HCT116 (cell line): Measurements from ENCODE around the gene TLK2. TPM values are rescaled to one million over a fixed set of nuclear protein-coding genes. Genes with fewer than 3 reads are reported as not detected.

Source experiments
- ATAC-seq: fragments of 200-7000 bp; cut with Tn5 transposase; 2 replicates; pipeline ENCODE4 v1.9.1; 2020; ENCODE audit warnings: mild to moderate bottlenecking, moderate library complexity
- BruUV-seq: library from RNA; stranded (reverse); fragments of 400-500 nt; replicated peaks from 2 replicates; lab custom pipeline; 2021; lab: Mats Ljungman, UMichigan
- CTCF ChIA-PET: fragments of 300-600 bp; sonication (Branson Sonifier 250); formaldehyde crosslinking; loops from one replicate; lab custom pipeline; 2021; ENCODE audit warnings: antibody characterized with exemption; lab: Charles Lee
- POLR2A ChIA-PET: fragments of 300-600, 350-600 bp; sonication (Branson Sonifier 250); formaldehyde crosslinking; loops from one replicate; lab custom pipeline; 2021; ENCODE audit warnings: antibody characterized with exemption; lab: Charles Lee
- RAD21 ChIA-PET, 2 experiments: fragments of 300-600 bp; sonication (Branson Sonifier 250); formaldehyde crosslinking; loops; one replicate each; lab custom pipeline; 2023; ENCODE audit warnings: low total read pairs in 2 of 2; ENCODE audit not compliant: uncharacterized antibody in 2 of 2, unreplicated experiment in 2 of 2, low non-redundant PET in 1 of 2; lab: Charles Lee
- DNase-seq: peaks from one replicate; pipeline ENCODE4 v3.0.0-alpha.2; 2010; ENCODE audit warnings: low read depth, low spot score
- H2AFZ ChIP-seq: fragments of 200-600 bp; shearing (Covaris generic), sonication (generic); 2 replicates; pipeline ENCODE4 v1.6.1; 2017; ENCODE audit warnings: low read depth, mixed run types, mixed read lengths, antibody characterized with exemption, low read length; ENCODE audit not compliant: poor library complexity, severe bottlenecking
- H3K27ac ChIP-seq: 2 replicates; pipeline ENCODE4 v1.5.1; 2012; ENCODE audit warnings: low read depth, low read length
- H3K27me3 ChIP-seq: fragments of 200-600 bp; sonication (generic); 2 replicates; pipeline ENCODE4 v1.6.1; 2016; ENCODE audit warnings: mixed run types, low read length, mixed read lengths; ENCODE audit not compliant: insufficient read depth
- H3K36me3 ChIP-seq, 2 experiments: fragments of 200-500 bp in 1 of 2; fragments of 200-600 bp in 1 of 2; sonication (Bioruptor generic) in 1 of 2; sonication (generic) in 1 of 2; 2 replicates each; pipeline versions ENCODE4 v1.5.1 to v1.6.1; 2014 to 2016; ENCODE audit warnings: low read length in 2 of 2, inconsistent platforms in 1 of 2, mixed read lengths in 1 of 2, mixed run types in 1 of 2; ENCODE audit not compliant: insufficient read depth in 2 of 2, control insufficient read depth in 1 of 2
- H3K4me1 ChIP-seq, 2 experiments: fragments of 200-600 bp in 1 of 2; sonication (generic) in 1 of 2; 2 replicates each; pipeline versions ENCODE4 v1.5.1 to v1.6.1; 2012 to 2017; ENCODE audit warnings: low read length in 2 of 2, inconsistent platforms in 1 of 2, mild to moderate bottlenecking in 1 of 2, mixed read lengths in 1 of 2, mixed run types in 1 of 2, moderate library complexity in 1 of 2; ENCODE audit not compliant: insufficient read depth in 2 of 2, control insufficient read depth in 1 of 2
- H3K4me2 ChIP-seq: fragments of 200-600 bp; sonication (generic); 2 replicates; pipeline ENCODE4 v1.6.1; 2017; ENCODE audit warnings: mixed run types, low read length, mixed read lengths
- H3K4me3 ChIP-seq, 2 experiments: fragments of 200-600 bp in 1 of 2; sonication (generic) in 1 of 2; replicated peaks in 1 of 2; 2 replicates each; pipeline ENCODE4 v1.5.1; 2011 to 2016; ENCODE audit warnings: low read length in 2 of 2, control low read depth in 1 of 2, low read depth in 1 of 2, mild to moderate bottlenecking in 1 of 2, mixed read lengths in 1 of 2, mixed run types in 1 of 2
- H3K79me2 ChIP-seq: fragments of 200-600 bp; sonication (generic); 2 replicates; pipeline ENCODE4 v1.6.1; 2017; ENCODE audit warnings: mild to moderate bottlenecking, mixed run types, low read length, moderate library complexity, mixed read lengths; ENCODE audit not compliant: insufficient read depth
- H3K9ac ChIP-seq: fragments of 200-600 bp; sonication (generic); 2 replicates; pipeline ENCODE4 v1.6.1; 2016; ENCODE audit warnings: low read length, mixed read lengths
- H3K9me2 ChIP-seq: fragments of 200-600 bp; sonication (generic), shearing (Covaris generic); 2 replicates; pipeline ENCODE4 v1.6.1; 2017; ENCODE audit warnings: mixed run types, mild to moderate bottlenecking, moderate library complexity; ENCODE audit not compliant: insufficient read depth
- H3K9me3 ChIP-seq, 2 experiments: fragments of 200-500 bp in 1 of 2; fragments of 200-600 bp in 1 of 2; sonication (Bioruptor generic) in 1 of 2; sonication (generic) in 1 of 2; 2 replicates each; pipeline ENCODE4 v1.6.1; 2014 to 2017; ENCODE audit warnings: low read length in 2 of 2, mixed read lengths in 2 of 2, inconsistent platforms in 1 of 2, low read depth in 1 of 2, mild to moderate bottlenecking in 1 of 2, mixed run types in 1 of 2, moderate library complexity in 1 of 2; ENCODE audit not compliant: control insufficient read depth in 1 of 2, insufficient read depth in 1 of 2
- H4K20me1 ChIP-seq: fragments of 200-600 bp; sonication (generic), shearing (Covaris generic); 2 replicates; pipeline ENCODE4 v1.6.1; 2017; ENCODE audit warnings: mixed run types, mild to moderate bottlenecking, moderate library complexity; ENCODE audit not compliant: insufficient read depth
- ATF3 ChIP-seq: IDR thresholded peaks from 2 replicates; pipeline ENCODE4 v1.6.1; 2012
- CBX3 ChIP-seq: IDR thresholded peaks from 2 replicates; pipeline ENCODE4 v1.6.1; 2012; ENCODE audit warnings: low read depth
- CEBPB ChIP-seq: IDR thresholded peaks from 2 replicates; pipeline ENCODE4 v1.6.1; 2012; ENCODE audit warnings: low read depth
- EGR1 ChIP-seq: IDR thresholded peaks from 2 replicates; pipeline ENCODE4 v1.6.1; 2012; ENCODE audit warnings: low read depth
- EZH2 ChIP-seq: fragments of 200-600 bp; sonication (generic); IDR thresholded peaks from 2 replicates; pipeline ENCODE4 v1.6.1; 2017; ENCODE audit warnings: antibody characterized with exemption, mixed run types
- EZH2phosphoT487 ChIP-seq: fragments of 200-600 bp; IDR thresholded peaks from 2 replicates; pipeline ENCODE4 v1.6.1; 2018; ENCODE audit warnings: antibody characterized with exemption, borderline replicate concordance
- FOSL1 ChIP-seq: IDR thresholded peaks from 2 replicates; pipeline ENCODE4 v1.6.1; 2012; ENCODE audit warnings: low read depth
- MAX ChIP-seq: IDR thresholded peaks from 2 replicates; pipeline ENCODE4 v1.6.1; 2012
- REST ChIP-seq: IDR thresholded peaks from 2 replicates; pipeline ENCODE4 v1.6.1; 2012; ENCODE audit warnings: low read depth
- SRF ChIP-seq: IDR thresholded peaks from 2 replicates; pipeline ENCODE4 v1.6.1; 2012; ENCODE audit warnings: low read depth
- ZNF274 ChIP-seq: fragments of 200-500 bp; sonication (Bioruptor generic); IDR thresholded peaks from 2 replicates; pipeline ENCODE4 v1.6.1; 2014; ENCODE audit warnings: mild to moderate bottlenecking, low read depth, low read length, inconsistent platforms
- intact Hi-C: fragments of 100-400 bp; cut with micrococcal nuclease; formaldehyde crosslinking; loops from 2 replicates; pipeline ENCODE4 v1.10.0; 2022
- total RNA-seq: library from RNA; stranded (reverse); gene quantifications from one replicate; pipeline ENCODE4 v1.2.1, GENCODE V29; 2021; ENCODE audit not compliant: unreplicated experiment
- TF ChIP-seq, protein P1 (sequence below), 3 experiments: fragments of 200-600 bp in 1 of 3; sonication (generic) in 1 of 3; IDR thresholded peaks in 2 of 3; conservative IDR thresholded peaks in 1 of 3; 2 replicates each; pipeline ENCODE4 v1.5.1; 2012 to 2017; ENCODE audit warnings: low read depth in 2 of 3, low read length in 2 of 3, antibody characterized with exemption in 1 of 3, borderline replicate concordance in 1 of 3, control low read depth in 1 of 3, mild to moderate bottlenecking in 1 of 3, mixed read lengths in 1 of 3, mixed run types in 1 of 3, moderate library complexity in 1 of 3; ENCODE audit not compliant: insufficient read depth in 1 of 3
- TF ChIP-seq, protein P2 (sequence below): IDR thresholded peaks from 2 replicates; pipeline ENCODE4 v1.6.1; 2011; ENCODE audit warnings: mild to moderate bottlenecking, low read length, moderate library complexity; ENCODE audit not compliant: insufficient replicate concordance; ENCODE audit errors: extremely low read depth

TLK2 gene
- total RNA-seq, 1 experiment from 2014 or later: 56.6 TPM

DNA sequence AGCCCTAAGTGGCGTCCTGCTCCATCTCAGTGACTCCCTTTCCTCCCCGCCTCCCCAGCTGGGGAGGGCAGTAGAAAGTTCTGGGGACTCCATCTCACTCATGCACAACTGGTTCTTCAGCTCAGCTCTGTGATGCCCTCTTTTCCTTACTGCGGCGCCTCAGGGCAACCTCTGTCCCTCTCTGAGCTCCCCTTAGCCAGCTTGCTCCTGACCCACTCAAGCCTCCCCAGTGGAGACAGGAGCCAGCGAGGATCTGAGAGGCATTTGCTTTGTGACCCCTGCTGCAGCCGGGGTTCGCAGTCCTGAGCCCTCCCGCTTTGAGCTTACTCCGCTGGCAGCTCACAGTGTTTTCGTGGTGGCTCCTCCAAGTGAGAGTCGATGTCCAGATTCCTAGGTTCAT, 142.6 kb downstream of the TLK2 start (continued):
- TF ChIP-seq, protein P1, sequence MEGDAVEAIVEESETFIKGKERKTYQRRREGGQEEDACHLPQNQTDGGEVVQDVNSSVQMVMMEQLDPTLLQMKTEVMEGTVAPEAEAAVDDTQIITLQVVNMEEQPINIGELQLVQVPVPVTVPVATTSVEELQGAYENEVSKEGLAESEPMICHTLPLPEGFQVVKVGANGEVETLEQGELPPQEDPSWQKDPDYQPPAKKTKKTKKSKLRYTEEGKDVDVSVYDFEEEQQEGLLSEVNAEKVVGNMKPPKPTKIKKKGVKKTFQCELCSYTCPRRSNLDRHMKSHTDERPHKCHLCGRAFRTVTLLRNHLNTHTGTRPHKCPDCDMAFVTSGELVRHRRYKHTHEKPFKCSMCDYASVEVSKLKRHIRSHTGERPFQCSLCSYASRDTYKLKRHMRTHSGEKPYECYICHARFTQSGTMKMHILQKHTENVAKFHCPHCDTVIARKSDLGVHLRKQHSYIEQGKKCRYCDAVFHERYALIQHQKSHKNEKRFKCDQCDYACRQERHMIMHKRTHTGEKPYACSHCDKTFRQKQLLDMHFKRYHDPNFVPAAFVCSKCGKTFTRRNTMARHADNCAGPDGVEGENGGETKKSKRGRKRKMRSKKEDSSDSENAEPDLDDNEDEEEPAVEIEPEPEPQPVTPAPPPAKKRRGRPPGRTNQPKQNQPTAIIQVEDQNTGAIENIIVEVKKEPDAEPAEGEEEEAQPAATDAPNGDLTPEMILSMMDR (IDR thresholded peaks at IDR 0.05 in 2 of 3, conservative IDR thresholded peaks at IDR 0.05 in 1 of 3; ENCODE audit: borderline replicate concordance in 1 of 3, insufficient read depth in 1 of 3, low read depth in 2 of 3, low read length in 2 of 3): no peak
- TF ChIP-seq SRF (no peak), EZH2phosphoT487 (no peak), EZH2 (no peak), ZNF274 (no peak), FOSL1 (no peak), EGR1 (no peak), CEBPB (no peak)
- TF ChIP-seq, protein P2, sequence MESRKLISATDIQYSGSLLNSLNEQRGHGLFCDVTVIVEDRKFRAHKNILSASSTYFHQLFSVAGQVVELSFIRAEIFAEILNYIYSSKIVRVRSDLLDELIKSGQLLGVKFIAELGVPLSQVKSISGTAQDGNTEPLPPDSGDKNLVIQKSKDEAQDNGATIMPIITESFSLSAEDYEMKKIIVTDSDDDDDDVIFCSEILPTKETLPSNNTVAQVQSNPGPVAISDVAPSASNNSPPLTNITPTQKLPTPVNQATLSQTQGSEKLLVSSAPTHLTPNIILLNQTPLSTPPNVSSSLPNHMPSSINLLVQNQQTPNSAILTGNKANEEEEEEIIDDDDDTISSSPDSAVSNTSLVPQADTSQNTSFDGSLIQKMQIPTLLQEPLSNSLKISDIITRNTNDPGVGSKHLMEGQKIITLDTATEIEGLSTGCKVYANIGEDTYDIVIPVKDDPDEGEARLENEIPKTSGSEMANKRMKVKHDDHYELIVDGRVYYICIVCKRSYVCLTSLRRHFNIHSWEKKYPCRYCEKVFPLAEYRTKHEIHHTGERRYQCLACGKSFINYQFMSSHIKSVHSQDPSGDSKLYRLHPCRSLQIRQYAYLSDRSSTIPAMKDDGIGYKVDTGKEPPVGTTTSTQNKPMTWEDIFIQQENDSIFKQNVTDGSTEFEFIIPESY: no peak
- TF ChIP-seq, all 23 proteins: peak for 0

DNA sequence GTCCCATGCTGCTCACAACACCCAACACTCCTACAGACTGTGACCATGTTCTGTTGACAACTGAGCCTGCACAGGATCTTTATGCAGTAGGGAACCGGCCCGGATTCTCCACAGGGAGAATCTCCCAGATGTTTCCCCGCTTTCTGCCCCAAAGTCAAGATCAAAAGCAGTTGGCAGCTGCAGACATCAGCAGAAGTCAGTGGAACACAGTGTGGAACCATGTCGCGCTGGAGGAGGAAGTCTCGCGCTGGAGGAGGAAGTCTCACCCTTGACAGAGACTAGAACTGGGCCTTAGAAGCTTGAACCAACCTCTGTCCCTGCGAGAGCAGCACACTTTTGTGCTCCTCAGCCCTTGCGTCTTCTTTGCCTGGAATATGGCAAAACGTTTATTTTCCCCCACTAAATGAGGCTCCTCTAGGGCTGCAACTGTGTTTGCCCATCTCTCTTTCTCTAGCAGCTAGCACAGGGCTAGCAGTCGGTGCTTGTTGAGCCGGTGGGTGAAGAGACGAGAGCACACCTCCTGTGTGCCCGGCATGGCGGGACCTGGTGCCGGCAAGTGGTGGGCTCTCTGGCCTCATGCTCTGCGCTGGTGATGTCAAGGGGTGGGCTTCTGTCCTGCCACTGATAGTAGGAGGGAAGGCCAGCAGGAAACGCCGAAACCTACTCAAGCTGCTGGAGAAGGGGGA, 146.7 kb downstream of the TLK2 start:
- intact Hi-C loops: no loop called here
- POLR2A ChIA-PET: no interaction called here
- TF ChIP-seq REST (no peak), ATF3 (no peak), CBX3 (no peak), MAX (no peak)
- TF ChIP-seq, protein P1 (IDR thresholded peaks at IDR 0.05 in 2 of 3, conservative IDR thresholded peaks at IDR 0.05 in 1 of 3; ENCODE audit: borderline replicate concordance in 1 of 3, insufficient read depth in 1 of 3, low read depth in 2 of 3, low read length in 2 of 3): no peak

More for the DNA sequence above, 146.7 kb downstream of the TLK2 start:
- Histone ChIP-seq H3K4me1 (peaks cover 11 to 34% of the 10 kb centered on the region in 2 experiments; a peak in 3 of 4 replicates), H3K4me2 (no peak overlapping the region), H3K9me2 (no peaks in the 10 kb centered on the region), H3K4me3 (no peak overlapping the region), H4K20me1 (no peaks in the 10 kb centered on the region), H3K79me2 (no peaks in the 10 kb centered on the region), H2AFZ (no peak overlapping the region), H3K27me3 (no peaks in the 10 kb centered on the region), H3K9ac (no peak overlapping the region), H3K36me3 (no peaks in the 10 kb centered on the region), H3K9me3 (no peaks in the 10 kb centered on the region), H3K27ac (no peak overlapping the region)
- no TSS peak for BruUV-seq
- no peak for ATAC-seq
- RAD21 ChIA-PET: no interaction called here
- no peak for DNase-seq
- CTCF ChIA-PET: no interaction called here
